NCI-H187 treated with DMSO at 0.1 percent for 48 hours (cell line): ENCODE data around the gene FAM107B.

ENCODE experiments used
- DNase-seq: peaks from one replicate; lab custom pipeline; 2025; lab: John Stamatoyannopoulos, UW

FAM107B gene

GRCh38 chr10:14489522-14490177 lies 285.0 kb downstream of the FAM107B start:
- DNase-seq: no peak

- DNase-seq: no peak
Measured at GRCh38 chr10:14487488-14487883, 287.2 kb downstream of the FAM107B start.

GRCh38 chr10:14486777-14487487 lies 287.8 kb downstream of the FAM107B start:
- no peak for DNase-seq

GRCh38 chr10:14485986-14486385 lies 288.7 kb downstream of the FAM107B start:
- no peak for DNase-seq

GRCh38 chr10:14483417-14483816 lies 291.3 kb downstream of the FAM107B start:
- no peak for DNase-seq

- DNase-seq: no peak
Measured at GRCh38 chr10:14481752-14482151, 292.9 kb downstream of the FAM107B start.

GRCh38 chr10:14481014-14481413 lies 293.7 kb downstream of the FAM107B start:
- no peak for DNase-seq

GRCh38 chr10:14478604-14479003 lies 296.1 kb downstream of the FAM107B start:
- DNase-seq: no peak

- no peak for DNase-seq
Measured at GRCh38 chr10:14478201-14478600, 296.5 kb downstream of the FAM107B start.

- DNase-seq: no peak
Measured at GRCh38 chr10:14477408-14477710, 297.3 kb downstream of the FAM107B start.

- no peak for DNase-seq
Measured at GRCh38 chr10:14476641-14477407, 297.9 kb downstream of the FAM107B start.

GRCh38 chr10:14476006-14476405 lies 298.7 kb downstream of the FAM107B start:
- no peak for DNase-seq

GRCh38 chr10:14474656-14475055 lies 300.0 kb downstream of the FAM107B start:
- DNase-seq: no peak

- DNase-seq: no peak
Measured at GRCh38 chr10:14470920-14471319, 303.8 kb downstream of the FAM107B start.

- no peak for DNase-seq
Measured at GRCh38 chr10:14468726-14469125, 306.0 kb downstream of the FAM107B start.
